ENCODE measurements around the gene MRPL10.
A peak's percentile ranks its signal among the peaks of the same experiment; 100 is the strongest.

Gene MRPL10

DNA sequence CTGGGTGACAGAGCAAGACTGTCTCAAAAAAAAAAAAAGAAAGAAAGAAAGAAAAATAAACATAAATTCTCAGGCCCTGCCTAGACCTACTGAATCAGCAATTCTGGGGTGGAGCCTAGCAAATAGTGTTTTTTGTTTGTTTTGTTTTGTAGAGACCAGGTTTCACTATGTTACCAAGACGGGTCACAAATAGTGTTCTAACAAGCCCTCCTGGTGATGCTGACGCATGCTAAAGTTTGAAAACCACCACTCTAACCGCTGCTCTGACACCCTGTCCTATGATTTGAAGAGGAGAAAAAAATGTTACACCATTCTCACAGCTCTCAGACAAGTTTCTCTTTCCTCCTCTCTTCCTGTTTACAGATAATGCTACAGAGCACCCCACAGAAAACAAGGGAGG, 1.5 kb downstream of the MRPL10 start:
- H3K4me3 ChIP-seq (ENCODE audit: low read depth, low read length), result no peak overlapping the region; the same call in 1 of the 2 replicates
- TF ChIP-seq, protein P1, sequence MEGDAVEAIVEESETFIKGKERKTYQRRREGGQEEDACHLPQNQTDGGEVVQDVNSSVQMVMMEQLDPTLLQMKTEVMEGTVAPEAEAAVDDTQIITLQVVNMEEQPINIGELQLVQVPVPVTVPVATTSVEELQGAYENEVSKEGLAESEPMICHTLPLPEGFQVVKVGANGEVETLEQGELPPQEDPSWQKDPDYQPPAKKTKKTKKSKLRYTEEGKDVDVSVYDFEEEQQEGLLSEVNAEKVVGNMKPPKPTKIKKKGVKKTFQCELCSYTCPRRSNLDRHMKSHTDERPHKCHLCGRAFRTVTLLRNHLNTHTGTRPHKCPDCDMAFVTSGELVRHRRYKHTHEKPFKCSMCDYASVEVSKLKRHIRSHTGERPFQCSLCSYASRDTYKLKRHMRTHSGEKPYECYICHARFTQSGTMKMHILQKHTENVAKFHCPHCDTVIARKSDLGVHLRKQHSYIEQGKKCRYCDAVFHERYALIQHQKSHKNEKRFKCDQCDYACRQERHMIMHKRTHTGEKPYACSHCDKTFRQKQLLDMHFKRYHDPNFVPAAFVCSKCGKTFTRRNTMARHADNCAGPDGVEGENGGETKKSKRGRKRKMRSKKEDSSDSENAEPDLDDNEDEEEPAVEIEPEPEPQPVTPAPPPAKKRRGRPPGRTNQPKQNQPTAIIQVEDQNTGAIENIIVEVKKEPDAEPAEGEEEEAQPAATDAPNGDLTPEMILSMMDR (IDR thresholded peaks at IDR 0.05; ENCODE audit: low read depth, low read length, missing control alignments), result no peak
- no peak for DNase-seq (ENCODE audit: low read depth)

- TF ChIP-seq, protein P1 (IDR thresholded peaks at IDR 0.05; ENCODE audit: low read depth, low read length, missing control alignments), result no peak
- H3K4me3 ChIP-seq (ENCODE audit: low read depth, low read length), result no peak overlapping the region
- DNase-seq (ENCODE audit: low read depth), result no peak
Measured at GRCh38 chr17:47823519-47823918, 7.8 kb downstream of the MRPL10 start.

- TF ChIP-seq, protein P1 (IDR thresholded peaks at IDR 0.05; ENCODE audit: low read depth, low read length, missing control alignments), result no peak
- no peak overlapping the region for H3K4me3 ChIP-seq (ENCODE audit: low read depth, low read length)
- DNase-seq (ENCODE audit: low read depth), result no peak
Measured at GRCh38 chr17:47822785-47823184, 8.6 kb downstream of the MRPL10 start.

GRCh38 chr17:47821424-47822391, 9.6 kb downstream of the MRPL10 start, which contains the start of gene OSBPL7:
TSS of gene OSBPL7 (minus strand) at chr17:47821794. CDS start at chr17:47820278, 1,516 bp downstream.
- H3K4me3 ChIP-seq (ENCODE audit: low read depth, low read length), result peak within 1 kb of the TSS; percentile 74
- DNase-seq (ENCODE audit: low read depth), result peak; percentile 41
- TF ChIP-seq, protein P1 (IDR thresholded peaks at IDR 0.05; ENCODE audit: low read depth, low read length, missing control alignments), result peak; percentile 32

DNA sequence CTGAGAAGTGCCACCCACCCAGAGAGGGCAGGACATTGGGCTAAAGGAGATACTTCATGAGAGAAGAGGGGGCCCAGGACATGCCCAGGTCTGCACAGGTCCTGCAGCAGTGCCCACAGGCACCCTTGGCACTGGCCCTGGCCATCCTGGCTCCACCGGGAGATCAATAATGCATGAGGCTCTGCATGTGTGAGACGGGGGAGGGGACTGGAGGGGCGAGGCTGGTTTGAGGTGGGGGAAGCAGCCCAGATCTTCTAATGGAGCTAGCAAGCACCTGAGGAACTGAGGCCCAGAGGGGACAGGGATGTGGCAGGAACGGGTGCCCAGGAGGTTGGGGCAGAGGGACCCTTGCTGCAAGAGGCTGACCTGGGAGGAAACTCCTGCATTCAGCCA, 10.3 kb downstream of the MRPL10 start:
- TF ChIP-seq, protein P1 (IDR thresholded peaks at IDR 0.05; ENCODE audit: low read depth, low read length, missing control alignments), result no peak
- peak overlapping the region; percentile 74 for H3K4me3 ChIP-seq (ENCODE audit: low read depth, low read length)
- DNase-seq (ENCODE audit: low read depth), result no peak

- no peak overlapping the region for H3K4me3 ChIP-seq (ENCODE audit: low read depth, low read length)
- no peak for DNase-seq (ENCODE audit: low read depth)
- TF ChIP-seq, protein P1 (IDR thresholded peaks at IDR 0.05; ENCODE audit: low read depth, low read length, missing control alignments), result no peak
Measured at GRCh38 chr17:47820033-47820789, 11.1 kb downstream of the MRPL10 start.

Measured in GM12864 (cell line).